ENCODE data around the gene SHISAL2A.

DNA sequence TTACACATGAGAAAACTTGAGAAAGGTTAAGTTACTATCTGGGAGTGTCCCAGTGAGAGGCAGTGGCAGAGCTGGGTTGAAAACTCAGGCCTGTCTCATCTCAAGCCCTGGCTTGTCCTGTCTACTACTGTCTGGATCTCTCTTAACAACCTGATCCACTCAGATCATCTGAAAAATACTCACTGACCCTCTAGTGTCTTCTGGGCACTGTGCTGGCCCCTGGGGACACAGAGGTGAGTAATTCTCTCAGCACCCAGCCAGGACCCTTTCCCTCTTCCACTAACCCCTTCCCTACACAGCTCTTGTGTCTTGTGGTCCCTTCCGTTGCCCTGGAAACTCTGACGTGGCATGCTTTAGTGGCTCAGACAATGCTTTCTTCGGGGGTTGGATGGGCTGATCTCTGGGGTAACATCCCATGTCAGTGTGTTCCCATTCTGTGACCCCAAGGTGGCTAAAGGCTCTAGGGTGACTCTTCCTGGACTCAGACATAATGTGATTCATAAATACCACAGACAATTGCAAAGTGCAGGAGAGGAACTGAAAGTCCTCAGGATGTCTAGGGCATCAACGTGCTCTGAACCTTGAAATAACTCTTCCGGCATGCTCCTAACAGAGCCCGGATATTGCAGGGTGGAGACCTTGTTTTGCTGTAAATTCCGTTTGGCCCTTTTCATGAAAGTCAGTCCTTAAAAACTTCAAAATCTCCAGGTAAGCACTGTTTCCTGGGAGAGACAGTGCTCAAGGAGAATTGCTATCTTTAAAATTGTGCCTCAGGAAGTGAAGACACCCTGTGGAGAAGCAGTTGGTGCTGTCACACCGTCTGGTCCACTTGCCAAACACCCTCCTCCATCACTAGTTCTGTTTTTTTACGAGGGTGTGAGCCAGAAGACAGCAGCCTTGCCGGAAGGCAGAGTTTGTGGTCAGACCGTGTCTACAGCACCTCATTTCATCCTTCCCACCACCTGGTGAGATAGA is 4.0 kb downstream of the SHISAL2A start:
- TF ChIP-seq, protein P1, sequence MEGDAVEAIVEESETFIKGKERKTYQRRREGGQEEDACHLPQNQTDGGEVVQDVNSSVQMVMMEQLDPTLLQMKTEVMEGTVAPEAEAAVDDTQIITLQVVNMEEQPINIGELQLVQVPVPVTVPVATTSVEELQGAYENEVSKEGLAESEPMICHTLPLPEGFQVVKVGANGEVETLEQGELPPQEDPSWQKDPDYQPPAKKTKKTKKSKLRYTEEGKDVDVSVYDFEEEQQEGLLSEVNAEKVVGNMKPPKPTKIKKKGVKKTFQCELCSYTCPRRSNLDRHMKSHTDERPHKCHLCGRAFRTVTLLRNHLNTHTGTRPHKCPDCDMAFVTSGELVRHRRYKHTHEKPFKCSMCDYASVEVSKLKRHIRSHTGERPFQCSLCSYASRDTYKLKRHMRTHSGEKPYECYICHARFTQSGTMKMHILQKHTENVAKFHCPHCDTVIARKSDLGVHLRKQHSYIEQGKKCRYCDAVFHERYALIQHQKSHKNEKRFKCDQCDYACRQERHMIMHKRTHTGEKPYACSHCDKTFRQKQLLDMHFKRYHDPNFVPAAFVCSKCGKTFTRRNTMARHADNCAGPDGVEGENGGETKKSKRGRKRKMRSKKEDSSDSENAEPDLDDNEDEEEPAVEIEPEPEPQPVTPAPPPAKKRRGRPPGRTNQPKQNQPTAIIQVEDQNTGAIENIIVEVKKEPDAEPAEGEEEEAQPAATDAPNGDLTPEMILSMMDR (IDR thresholded peaks at IDR 0.05; ENCODE audit: extremely low read depth in 1 of 2, insufficient read depth in 1 of 2, low read depth in 1 of 2, low read length in 2 of 2), result no peak
- TF ChIP-seq POLR2A (IDR thresholded peaks at IDR 0.05; ENCODE audit: low read depth, low read length) (no peak), EZH2 (IDR thresholded peaks at IDR 0.05; ENCODE audit: borderline replicate concordance, low read depth, low read length, severe bottlenecking) (no peak)

Data from endothelial cell of umbilical vein (primary cell).